HCT116 (cell line): ENCODE measurements around the gene PZP. TPM values are rescaled to one million over a fixed set of nuclear protein-coding genes. Genes with fewer than 3 reads are reported as not detected.
"Not testable (repeated sequence)": the region's sequence is repeated elsewhere in the genome, so short reads cannot be mapped to it uniquely, and the experiment has no call there.

Experiments used
- ATAC-seq: fragments of 200-7000 bp; cut with Tn5 transposase; 2 replicates; pipeline ENCODE4 v1.9.1; 2020; ENCODE audit warnings: mild to moderate bottlenecking, moderate library complexity
- BruUV-seq: library from RNA; stranded (reverse); fragments of 400-500 nt; replicated peaks from 2 replicates; lab custom pipeline; 2021; lab: Mats Ljungman, UMichigan
- CTCF ChIA-PET: fragments of 300-600 bp; sonication (Branson Sonifier 250); formaldehyde crosslinking; loops from one replicate; lab custom pipeline; 2021; ENCODE audit warnings: antibody characterized with exemption; lab: Charles Lee
- POLR2A ChIA-PET: fragments of 300-600, 350-600 bp; sonication (Branson Sonifier 250); formaldehyde crosslinking; loops from one replicate; lab custom pipeline; 2021; ENCODE audit warnings: antibody characterized with exemption; lab: Charles Lee
- RAD21 ChIA-PET, 2 experiments: fragments of 300-600 bp; sonication (Branson Sonifier 250); formaldehyde crosslinking; loops; one replicate each; lab custom pipeline; 2023; ENCODE audit warnings: low total read pairs in 2 of 2; ENCODE audit not compliant: uncharacterized antibody in 2 of 2, unreplicated experiment in 2 of 2, low non-redundant PET in 1 of 2; lab: Charles Lee
- DNase-seq: peaks from one replicate; pipeline ENCODE4 v3.0.0-alpha.2; 2010; ENCODE audit warnings: low read depth, low spot score
- H2AFZ ChIP-seq: fragments of 200-600 bp; shearing (Covaris generic), sonication (generic); 2 replicates; pipeline ENCODE4 v1.6.1; 2017; ENCODE audit warnings: low read depth, mixed run types, mixed read lengths, antibody characterized with exemption, low read length; ENCODE audit not compliant: poor library complexity, severe bottlenecking
- H3K27ac ChIP-seq: 2 replicates; pipeline ENCODE4 v1.5.1; 2012; ENCODE audit warnings: low read depth, low read length
- H3K27me3 ChIP-seq: fragments of 200-600 bp; sonication (generic); 2 replicates; pipeline ENCODE4 v1.6.1; 2016; ENCODE audit warnings: mixed run types, low read length, mixed read lengths; ENCODE audit not compliant: insufficient read depth
- H3K36me3 ChIP-seq, 2 experiments: fragments of 200-500 bp in 1 of 2; fragments of 200-600 bp in 1 of 2; sonication (Bioruptor generic) in 1 of 2; sonication (generic) in 1 of 2; 2 replicates each; pipeline versions ENCODE4 v1.5.1 to v1.6.1; 2014 to 2016; ENCODE audit warnings: low read length in 2 of 2, inconsistent platforms in 1 of 2, mixed read lengths in 1 of 2, mixed run types in 1 of 2; ENCODE audit not compliant: insufficient read depth in 2 of 2, control insufficient read depth in 1 of 2
- H3K4me1 ChIP-seq, 2 experiments: fragments of 200-600 bp in 1 of 2; sonication (generic) in 1 of 2; 2 replicates each; pipeline versions ENCODE4 v1.5.1 to v1.6.1; 2012 to 2017; ENCODE audit warnings: low read length in 2 of 2, inconsistent platforms in 1 of 2, mild to moderate bottlenecking in 1 of 2, mixed read lengths in 1 of 2, mixed run types in 1 of 2, moderate library complexity in 1 of 2; ENCODE audit not compliant: insufficient read depth in 2 of 2, control insufficient read depth in 1 of 2
- H3K4me2 ChIP-seq: fragments of 200-600 bp; sonication (generic); 2 replicates; pipeline ENCODE4 v1.6.1; 2017; ENCODE audit warnings: mixed run types, low read length, mixed read lengths
- H3K4me3 ChIP-seq, 2 experiments: fragments of 200-600 bp in 1 of 2; sonication (generic) in 1 of 2; replicated peaks in 1 of 2; 2 replicates each; pipeline ENCODE4 v1.5.1; 2011 to 2016; ENCODE audit warnings: low read length in 2 of 2, control low read depth in 1 of 2, low read depth in 1 of 2, mild to moderate bottlenecking in 1 of 2, mixed read lengths in 1 of 2, mixed run types in 1 of 2
- H3K79me2 ChIP-seq: fragments of 200-600 bp; sonication (generic); 2 replicates; pipeline ENCODE4 v1.6.1; 2017; ENCODE audit warnings: mild to moderate bottlenecking, mixed run types, low read length, moderate library complexity, mixed read lengths; ENCODE audit not compliant: insufficient read depth
- H3K9ac ChIP-seq: fragments of 200-600 bp; sonication (generic); 2 replicates; pipeline ENCODE4 v1.6.1; 2016; ENCODE audit warnings: low read length, mixed read lengths
- H3K9me2 ChIP-seq: fragments of 200-600 bp; sonication (generic), shearing (Covaris generic); 2 replicates; pipeline ENCODE4 v1.6.1; 2017; ENCODE audit warnings: mixed run types, mild to moderate bottlenecking, moderate library complexity; ENCODE audit not compliant: insufficient read depth
- H3K9me3 ChIP-seq, 2 experiments: fragments of 200-500 bp in 1 of 2; fragments of 200-600 bp in 1 of 2; sonication (Bioruptor generic) in 1 of 2; sonication (generic) in 1 of 2; 2 replicates each; pipeline ENCODE4 v1.6.1; 2014 to 2017; ENCODE audit warnings: low read length in 2 of 2, mixed read lengths in 2 of 2, inconsistent platforms in 1 of 2, low read depth in 1 of 2, mild to moderate bottlenecking in 1 of 2, mixed run types in 1 of 2, moderate library complexity in 1 of 2; ENCODE audit not compliant: control insufficient read depth in 1 of 2, insufficient read depth in 1 of 2
- H4K20me1 ChIP-seq: fragments of 200-600 bp; sonication (generic), shearing (Covaris generic); 2 replicates; pipeline ENCODE4 v1.6.1; 2017; ENCODE audit warnings: mixed run types, mild to moderate bottlenecking, moderate library complexity; ENCODE audit not compliant: insufficient read depth
- CTCF ChIP-seq, 3 experiments: fragments of 200-600 bp in 1 of 3; sonication (generic) in 1 of 3; IDR thresholded peaks in 2 of 3; conservative IDR thresholded peaks in 1 of 3; 2 replicates each; pipeline ENCODE4 v1.5.1; 2012 to 2017; ENCODE audit warnings: low read depth in 2 of 3, low read length in 2 of 3, antibody characterized with exemption in 1 of 3, borderline replicate concordance in 1 of 3, control low read depth in 1 of 3, mild to moderate bottlenecking in 1 of 3, mixed read lengths in 1 of 3, mixed run types in 1 of 3, moderate library complexity in 1 of 3; ENCODE audit not compliant: insufficient read depth in 1 of 3
- EGR1 ChIP-seq: IDR thresholded peaks from 2 replicates; pipeline ENCODE4 v1.6.1; 2012; ENCODE audit warnings: low read depth
- JUND ChIP-seq: IDR thresholded peaks from 2 replicates; pipeline ENCODE4 v1.6.1; 2012
- POLR2A ChIP-seq: IDR thresholded peaks from 2 replicates; pipeline ENCODE4 v1.7.0; 2011; ENCODE audit warnings: borderline replicate concordance; ENCODE audit not compliant: insufficient read depth, insufficient read length; ENCODE audit errors: extremely low read depth
- RAD21 ChIP-seq: IDR thresholded peaks from 2 replicates; pipeline ENCODE4 v1.6.1; 2012; ENCODE audit warnings: low read depth, mild to moderate bottlenecking
- SIN3A ChIP-seq: IDR thresholded peaks from 2 replicates; pipeline ENCODE4 v1.6.1; 2012; ENCODE audit warnings: low read depth
- ZBTB33 ChIP-seq: IDR thresholded peaks from 2 replicates; pipeline ENCODE4 v1.6.1; 2011; ENCODE audit warnings: mild to moderate bottlenecking, low read length, moderate library complexity; ENCODE audit not compliant: insufficient replicate concordance; ENCODE audit errors: extremely low read depth
- intact Hi-C: fragments of 100-400 bp; cut with micrococcal nuclease; formaldehyde crosslinking; loops from 2 replicates; pipeline ENCODE4 v1.10.0; 2022
- total RNA-seq: library from RNA; stranded (reverse); gene quantifications from one replicate; pipeline ENCODE4 v1.2.1, GENCODE V29; 2021; ENCODE audit not compliant: unreplicated experiment

Gene PZP
- total RNA-seq, 1 experiment from 2014 or later = not detected

GRCh38 chr12:9221011-9221410, 12.8 kb upstream of the PZP start:
- DNase-seq, H2AFZ ChIP-seq, H3K79me2 ChIP-seq, ATAC-seq, POLR2A ChIA-PET, H3K4me3 ChIP-seq, H3K9me2 ChIP-seq, RAD21 ChIA-PET, BruUV-seq, H3K36me3 ChIP-seq, H3K27ac ChIP-seq, CTCF ChIA-PET, H3K4me2 ChIP-seq, H4K20me1 ChIP-seq, H3K9ac ChIP-seq, intact Hi-C loops, H3K9me3 ChIP-seq, H3K4me1 ChIP-seq: not testable (repeated sequence)
- H3K27me3 ChIP-seq = peaks cover 27% of the 10 kb centered on the region

GRCh38 chr12:9214534-9214933, 6.3 kb upstream of the PZP start:
- Histone ChIP-seq H3K79me2 (no peaks in the 10 kb centered on the region), H3K4me2 (no peak overlapping the region), H4K20me1 (no peaks in the 10 kb centered on the region), H3K9me3 (no peaks in the 10 kb centered on the region), H3K4me1 (no peaks in the 10 kb centered on the region), H3K36me3 (no peaks in the 10 kb centered on the region), H3K27ac (no peak overlapping the region), H2AFZ (no peak overlapping the region), H3K9ac (no peak overlapping the region), H3K9me2 (no peaks in the 10 kb centered on the region), H3K27me3 (peaks cover 22% of the 10 kb centered on the region; the same call in 1 of the 2 replicates), H3K4me3 (no peak overlapping the region)
- BruUV-seq = no TSS peak
- ChIA-PET RAD21 (no interaction called here), POLR2A (no interaction called here), CTCF (no interaction called here)
- intact Hi-C loops = no loop called here
- ATAC-seq = no peak
- no peak for TF ChIP-seq JUND
- no peak for TF ChIP-seq SIN3A
- TF ChIP-seq CTCF (IDR thresholded peaks at IDR 0.05 in 2 of 3, conservative IDR thresholded peaks at IDR 0.05 in 1 of 3; ENCODE audit: borderline replicate concordance in 1 of 3, insufficient read depth in 1 of 3, low read depth in 2 of 3, low read length in 2 of 3) = no peak
- no peak for TF ChIP-seq POLR2A
- TF ChIP-seq ZBTB33 = no peak
- TF ChIP-seq RAD21 = no peak
- TF ChIP-seq EGR1 = no peak
- DNase-seq = no peak
